SK-N-MC (cell line): ENCODE results near the gene APOM.

Experiments
- EZH2 ChIP-seq: fragments of 200-600 bp; sonication (generic); IDR thresholded peaks from one replicate; pipeline ENCODE4 v1.6.1; 2017; ENCODE audit warnings: antibody characterized with exemption
- POLR2AphosphoS5 ChIP-seq: IDR thresholded peaks from 2 replicates; pipeline ENCODE4 v1.6.1; 2012; ENCODE audit warnings: mild to moderate bottlenecking, low read depth, low read length, borderline replicate concordance

- TF ChIP-seq EZH2, result no peak
- no peak for TF ChIP-seq POLR2AphosphoS5
Measured at GRCh38 chr6:31676904-31677303, 21.2 kb downstream of the APOM start.
